Measurements from ENCODE around the gene BCL10.
"Not testable (repeated sequence)": the region's sequence is repeated elsewhere in the genome, so short reads cannot be mapped to it uniquely, and the experiment has no call there.

Gene BCL10

DNA sequence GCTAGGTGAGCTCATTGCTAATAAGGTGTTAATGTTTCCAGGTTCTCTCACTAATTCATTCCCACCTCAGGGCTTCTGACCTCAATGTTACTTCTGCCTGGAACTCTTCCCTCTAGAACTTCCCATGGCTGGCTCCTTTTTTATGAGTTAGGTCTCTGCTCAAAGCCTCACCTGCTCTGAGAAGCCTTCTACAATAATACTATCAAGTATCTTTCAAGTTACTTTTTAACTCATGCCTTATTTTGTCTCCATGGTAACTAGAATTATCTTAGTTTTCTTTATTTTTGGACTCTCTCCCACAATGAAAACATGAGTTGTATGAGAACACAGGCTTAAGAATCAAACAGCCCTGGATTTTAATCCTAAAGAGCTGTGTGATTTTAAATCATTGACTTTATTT lies 13.4 kb downstream of the BCL10 start:
- no peak for FAIRE-seq

DNA sequence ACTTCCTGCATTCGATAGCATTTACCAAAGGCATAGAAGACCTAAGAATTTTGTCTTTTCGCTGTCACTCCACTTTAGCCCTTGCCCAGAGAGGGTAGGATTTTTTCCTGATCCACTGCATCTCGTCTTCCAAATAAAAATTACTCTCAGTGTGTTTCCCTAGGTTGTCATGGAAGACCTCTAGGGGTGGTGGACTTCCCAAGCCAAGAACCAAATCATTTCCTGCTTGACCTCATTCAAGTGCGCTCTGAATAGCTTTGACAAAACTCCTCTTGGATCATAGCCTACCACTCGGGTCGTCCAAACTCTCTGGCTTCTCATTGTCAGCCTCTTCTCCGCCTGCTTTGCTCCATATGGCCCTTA lies 16.5 kb downstream of the BCL10 start:
- no peak for FAIRE-seq

DNA sequence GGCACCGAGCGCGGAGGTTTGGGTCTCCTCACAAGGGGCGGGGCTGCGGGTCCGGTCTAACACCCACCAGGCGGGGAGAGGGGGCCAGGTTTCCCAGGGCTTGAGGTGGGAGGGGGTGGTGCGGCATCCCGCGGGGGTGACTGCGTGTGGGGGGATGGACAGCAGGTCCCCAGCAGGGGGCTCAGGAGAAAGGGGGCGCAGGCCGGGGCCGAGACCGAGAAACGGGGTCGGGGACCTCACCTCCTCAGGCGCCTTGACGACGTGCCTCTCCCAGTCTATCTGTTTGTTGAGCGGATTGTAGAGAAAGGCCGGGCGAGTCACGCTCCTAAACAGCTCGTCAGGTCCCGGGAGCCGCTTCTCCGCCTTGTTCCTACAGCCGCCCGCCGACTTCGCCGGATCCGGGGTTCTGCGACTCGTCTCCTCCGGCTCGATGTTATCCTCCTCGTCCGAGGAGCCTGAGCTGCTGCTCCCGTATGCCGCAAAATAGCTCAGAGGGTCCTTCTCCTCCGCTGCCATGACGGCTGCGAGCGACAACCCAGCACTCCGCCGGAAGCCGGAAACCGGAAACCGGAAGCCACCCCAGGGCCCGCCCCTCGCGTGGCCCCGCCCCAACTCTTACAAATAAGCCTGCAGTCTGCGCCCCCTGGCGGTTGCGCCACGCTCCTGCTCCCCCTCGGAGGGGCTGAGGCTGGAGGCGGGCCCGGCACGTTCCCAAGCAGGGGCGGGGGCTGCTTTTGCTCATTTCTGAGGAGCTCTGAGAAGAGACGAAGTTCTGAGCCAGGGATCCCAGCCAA lies 17.1 kb downstream of the BCL10 start, which contains the start of gene C1orf52:
C1orf52 (minus strand) TSS at position 545 of the 794 bp plus-strand sequence; CDS start at position 516, 29 bp downstream.
- FAIRE-seq: no peak

DNA sequence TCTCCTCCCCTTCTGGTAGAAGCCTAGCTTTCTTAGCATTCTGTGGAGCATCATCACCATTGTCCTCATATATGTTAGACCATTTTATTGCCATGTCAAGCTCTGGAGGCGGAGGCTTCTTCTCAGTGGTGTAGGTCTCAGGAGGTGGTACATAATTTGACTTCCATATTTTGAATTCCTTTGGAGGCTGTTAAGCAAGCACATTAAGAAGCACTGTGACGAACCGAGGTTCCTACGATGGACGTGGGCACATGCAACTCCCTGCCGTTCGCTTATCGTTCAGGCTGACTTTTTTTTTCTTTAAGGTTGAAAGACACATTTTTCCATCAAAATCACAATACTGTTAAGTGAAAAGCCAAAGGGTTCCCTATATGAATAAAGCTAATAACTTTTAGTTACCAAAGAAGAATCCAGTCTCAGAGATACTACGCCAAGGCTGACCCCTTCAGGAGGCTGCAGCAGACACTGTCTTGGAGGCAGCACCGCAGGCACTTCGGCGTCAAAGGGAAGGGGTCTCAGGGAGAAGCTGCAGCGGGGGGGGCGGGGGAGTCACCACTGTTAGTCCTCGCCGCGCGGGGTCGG lies 17.8 kb downstream of the BCL10 start:
- no peak for FAIRE-seq

DNA sequence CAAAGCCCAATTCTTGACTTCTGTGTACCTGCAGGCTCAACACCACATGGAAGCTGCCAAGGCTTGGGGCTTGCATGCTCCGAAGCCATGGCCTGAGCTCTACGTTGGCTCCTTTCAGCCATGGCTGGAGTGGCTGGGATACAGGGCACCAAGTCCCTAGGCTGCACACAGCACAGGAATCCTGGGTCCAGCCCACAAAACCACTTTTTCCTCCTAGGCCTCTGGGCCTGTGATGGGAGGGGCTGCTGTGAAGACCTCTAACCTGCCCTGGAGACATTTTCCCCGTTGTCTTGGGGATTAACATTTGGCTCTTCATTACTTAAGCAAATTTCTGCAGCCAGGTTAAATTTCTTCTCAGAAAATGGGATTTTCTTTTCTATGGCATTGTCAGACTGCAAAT lies 27.4 kb downstream of the BCL10 start:
- not testable (repeated sequence) for FAIRE-seq

DNA sequence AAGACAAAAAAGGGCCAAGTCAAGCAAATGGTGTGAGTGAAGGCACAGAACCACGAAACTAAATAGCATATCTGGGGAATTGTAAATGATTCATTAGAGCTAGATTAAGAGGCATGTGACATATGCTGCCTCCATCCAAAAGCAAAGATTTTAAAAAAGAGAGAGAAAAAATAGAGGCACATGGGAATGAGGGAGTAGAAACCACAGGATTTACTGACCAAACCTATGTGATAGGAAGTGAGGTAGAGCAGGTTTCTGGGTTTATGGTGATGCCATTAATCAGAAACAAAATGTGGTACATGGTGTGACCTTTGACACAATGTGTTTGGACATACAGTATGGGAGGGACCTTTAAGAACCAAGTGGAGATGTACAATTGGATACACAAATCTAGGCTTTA lies 30.5 kb downstream of the BCL10 start:
- FAIRE-seq: no peak

DNA sequence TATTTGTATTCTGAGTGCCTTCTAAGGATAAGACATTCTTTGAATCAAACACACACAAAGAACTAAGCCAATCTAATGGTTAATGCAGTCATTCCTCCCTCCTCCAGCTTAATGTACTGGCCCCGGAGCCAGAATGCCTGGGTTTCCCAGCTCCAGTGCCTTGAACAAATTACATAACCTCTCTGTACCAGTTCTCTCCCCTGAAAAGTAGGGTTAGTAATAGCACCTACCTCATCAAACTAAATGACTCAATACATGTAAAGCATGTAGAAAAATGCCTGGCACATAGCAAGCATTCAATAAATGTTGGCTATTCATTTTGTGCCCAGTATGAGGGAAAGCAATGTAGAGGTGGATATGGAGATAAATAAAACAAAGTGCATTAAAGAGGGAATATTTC lies 31.0 kb downstream of the BCL10 start:
- FAIRE-seq: no peak

DNA sequence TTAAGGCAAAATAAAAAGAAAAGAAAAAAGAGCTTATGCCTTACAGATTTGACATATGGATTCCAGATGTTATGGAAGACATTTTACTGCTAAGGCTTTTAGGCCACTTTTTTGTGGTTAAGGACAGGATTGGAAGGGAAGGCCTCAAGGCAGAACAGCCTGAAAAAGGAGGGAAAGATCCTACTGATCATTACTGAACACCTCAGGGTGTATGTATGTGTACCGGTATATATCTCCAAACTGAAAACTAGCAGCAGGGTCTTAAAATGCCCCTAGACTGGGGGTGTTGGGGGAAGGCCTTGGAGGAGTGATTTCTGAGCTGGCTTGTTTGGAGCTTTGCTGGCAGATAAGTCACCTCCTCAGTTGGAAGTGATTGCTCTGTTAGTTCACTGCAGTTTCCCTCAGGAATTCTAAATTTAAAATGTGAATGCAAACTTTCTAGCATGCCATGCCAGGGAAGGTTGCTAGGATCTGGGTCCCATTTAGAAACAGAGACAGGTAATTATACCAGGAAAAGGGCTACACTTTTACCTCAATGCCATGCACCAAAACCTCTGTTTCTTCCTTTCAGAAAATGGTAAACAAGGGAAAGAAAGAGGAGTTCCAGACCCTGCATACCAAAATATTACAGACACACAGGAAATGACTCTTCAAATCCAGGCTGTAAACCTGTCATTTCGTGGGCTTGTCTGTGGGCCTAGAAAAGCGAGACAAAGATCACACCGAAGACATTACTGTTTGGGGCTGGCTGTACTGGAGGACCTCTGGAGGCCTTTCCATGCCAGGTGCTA lies 32.0 kb downstream of the BCL10 start:
- no peak for FAIRE-seq

DNA sequence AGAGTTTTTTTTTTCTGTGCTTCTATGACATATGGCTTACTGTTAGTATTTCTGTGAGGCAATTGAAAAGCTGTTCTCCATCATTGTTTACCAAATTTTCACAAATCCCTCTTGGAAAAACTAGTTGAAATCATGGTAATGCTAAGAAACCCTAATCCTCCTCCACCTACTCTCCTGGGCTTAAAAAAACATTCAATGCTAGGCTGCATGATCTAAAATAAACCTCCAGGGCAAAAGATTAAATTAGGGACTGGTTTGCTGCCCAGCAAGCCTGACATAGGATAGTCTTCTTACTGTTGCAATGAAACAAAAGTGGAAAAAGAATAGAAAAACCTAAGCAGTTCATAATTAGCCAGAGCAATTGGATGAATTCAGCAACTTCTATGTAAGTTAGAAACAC lies 33.1 kb downstream of the BCL10 start:
- no peak for FAIRE-seq

DNA sequence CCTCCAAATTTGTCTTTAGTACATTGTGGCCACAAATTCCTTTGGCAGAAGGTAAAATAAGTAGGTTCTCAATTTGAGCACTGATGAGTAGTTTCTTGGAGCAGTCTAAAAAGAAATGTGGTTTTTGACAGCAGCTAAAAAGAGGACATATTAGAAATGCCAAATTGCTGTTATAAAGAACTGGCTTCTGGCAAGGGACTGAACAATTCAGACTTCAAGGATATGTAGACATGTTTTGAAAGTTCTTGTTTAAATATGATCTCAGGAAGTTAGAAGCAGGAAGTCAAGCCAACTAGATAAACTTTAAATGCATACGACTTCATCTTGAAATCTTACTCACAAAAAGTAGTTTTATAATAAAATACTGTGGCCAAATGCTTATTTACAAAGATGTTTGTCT lies 35.8 kb downstream of the BCL10 start:
- FAIRE-seq: no peak

DNA sequence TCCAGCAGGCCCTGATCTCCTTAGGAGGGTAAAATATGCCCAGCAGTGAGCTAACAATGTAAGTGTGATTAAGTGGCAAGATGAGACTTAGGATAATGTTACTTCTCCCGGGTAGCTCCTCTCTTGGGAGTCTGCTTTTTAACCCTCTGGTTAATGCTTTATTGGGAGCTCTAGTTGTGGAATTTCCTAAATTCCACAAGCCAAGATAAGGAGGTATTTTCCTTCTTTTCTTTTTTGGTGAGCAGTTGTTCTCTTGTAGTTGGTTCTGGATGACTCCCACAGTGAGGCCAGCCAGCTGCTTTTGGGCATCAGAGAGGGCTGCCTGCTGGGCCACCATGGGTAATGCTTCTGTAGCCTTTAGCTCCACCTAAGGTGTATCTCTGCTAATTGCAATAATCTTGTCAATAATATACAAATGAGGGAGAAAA lies 36.2 kb downstream of the BCL10 start:
- FAIRE-seq: no peak

DNA sequence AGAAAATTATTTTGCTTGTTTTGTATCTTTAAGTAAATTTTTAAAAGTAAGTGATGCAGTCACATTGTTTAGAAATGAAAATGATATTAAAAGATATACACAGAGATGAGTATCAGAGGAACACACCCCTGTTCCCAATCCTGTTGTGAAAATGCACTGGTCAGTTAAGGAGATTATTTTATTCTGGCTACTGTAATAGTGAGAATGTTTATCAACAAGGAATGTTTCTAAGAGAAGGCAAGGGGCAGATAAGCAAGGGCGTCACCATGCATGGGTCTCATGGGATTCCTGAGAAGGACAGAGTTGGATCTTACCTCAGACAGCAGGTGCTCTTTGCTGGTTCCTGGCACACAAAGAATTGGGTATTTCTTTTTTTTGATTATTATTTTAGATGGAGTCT lies 38.8 kb downstream of the BCL10 start:
- FAIRE-seq: no peak

DNA sequence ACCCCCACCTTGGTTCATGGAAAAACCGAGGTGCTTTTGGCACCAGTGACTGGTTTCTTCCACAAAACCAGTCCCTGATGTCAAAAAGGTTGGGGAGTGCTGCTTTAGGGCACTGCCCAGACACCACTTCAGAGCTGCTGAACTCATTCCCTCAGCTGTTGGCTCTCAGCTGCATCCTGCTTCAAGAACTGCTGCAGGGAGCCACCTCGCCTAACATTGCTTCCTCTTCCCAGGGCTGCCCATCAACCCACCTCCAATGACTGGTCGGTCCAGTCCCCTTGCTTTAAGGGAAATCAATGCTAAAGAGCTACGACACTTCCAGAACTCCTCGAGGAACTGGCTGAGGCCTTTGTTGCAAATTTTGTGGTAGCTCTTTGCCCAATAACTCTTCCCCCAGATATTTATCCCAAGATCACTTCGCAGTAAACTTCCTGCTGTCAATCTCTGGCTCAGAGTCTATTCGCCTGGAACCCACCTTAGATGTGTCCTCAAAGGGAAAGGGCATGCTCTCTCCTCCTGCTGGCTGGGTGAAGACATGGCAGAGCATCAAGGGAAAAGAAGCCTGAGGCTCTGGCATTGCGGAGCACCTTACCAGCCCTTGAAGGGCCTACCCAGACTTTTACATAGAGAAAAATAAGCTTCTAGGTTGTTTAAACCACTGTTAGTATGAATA lies 46.0 kb downstream of the BCL10 start:
- no peak for FAIRE-seq

DNA sequence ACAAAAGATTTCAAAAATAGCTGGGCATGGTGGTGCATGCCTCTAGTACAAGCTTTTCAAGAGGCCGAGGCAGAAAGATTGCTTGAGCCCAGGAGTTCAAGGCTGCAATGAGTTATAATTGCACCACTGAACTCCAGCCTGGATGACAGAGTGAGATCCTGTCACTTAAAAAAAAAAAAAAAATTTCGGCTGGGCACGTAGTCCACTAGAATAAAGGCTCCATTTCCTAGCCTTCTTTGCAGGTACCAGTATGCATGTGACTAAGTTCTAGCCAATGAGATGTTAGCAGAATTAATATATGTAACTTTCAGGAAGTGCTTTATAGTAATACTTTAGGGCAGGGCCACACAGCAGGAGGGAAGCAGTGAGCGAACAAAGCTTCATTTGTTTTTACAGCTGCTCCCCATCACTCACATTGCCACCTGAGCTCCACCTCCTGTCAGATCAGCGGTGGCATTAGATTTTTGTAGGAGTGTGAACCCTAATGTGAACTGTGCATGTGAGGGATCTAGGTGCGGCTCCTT lies 46.8 kb downstream of the BCL10 start:
- FAIRE-seq: no peak

DNA sequence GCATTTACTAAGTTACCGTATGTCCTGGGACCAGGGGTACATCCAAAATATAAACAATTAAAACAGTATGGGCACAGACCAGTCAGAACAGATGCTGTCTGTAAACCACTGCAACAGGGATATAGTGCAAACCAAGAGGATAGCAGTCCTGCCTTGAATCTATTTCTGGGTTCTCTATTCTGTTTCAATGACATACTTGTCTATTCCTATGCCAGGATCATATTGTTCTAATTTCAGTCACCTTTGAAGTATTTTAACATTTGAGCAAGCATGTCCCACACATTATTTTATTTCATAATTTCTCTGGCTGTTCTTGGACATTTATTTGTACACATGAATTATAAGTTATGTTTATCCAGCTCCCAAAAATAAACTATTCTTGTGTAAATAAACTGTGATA lies 47.5 kb downstream of the BCL10 start:
- FAIRE-seq: no peak

DNA sequence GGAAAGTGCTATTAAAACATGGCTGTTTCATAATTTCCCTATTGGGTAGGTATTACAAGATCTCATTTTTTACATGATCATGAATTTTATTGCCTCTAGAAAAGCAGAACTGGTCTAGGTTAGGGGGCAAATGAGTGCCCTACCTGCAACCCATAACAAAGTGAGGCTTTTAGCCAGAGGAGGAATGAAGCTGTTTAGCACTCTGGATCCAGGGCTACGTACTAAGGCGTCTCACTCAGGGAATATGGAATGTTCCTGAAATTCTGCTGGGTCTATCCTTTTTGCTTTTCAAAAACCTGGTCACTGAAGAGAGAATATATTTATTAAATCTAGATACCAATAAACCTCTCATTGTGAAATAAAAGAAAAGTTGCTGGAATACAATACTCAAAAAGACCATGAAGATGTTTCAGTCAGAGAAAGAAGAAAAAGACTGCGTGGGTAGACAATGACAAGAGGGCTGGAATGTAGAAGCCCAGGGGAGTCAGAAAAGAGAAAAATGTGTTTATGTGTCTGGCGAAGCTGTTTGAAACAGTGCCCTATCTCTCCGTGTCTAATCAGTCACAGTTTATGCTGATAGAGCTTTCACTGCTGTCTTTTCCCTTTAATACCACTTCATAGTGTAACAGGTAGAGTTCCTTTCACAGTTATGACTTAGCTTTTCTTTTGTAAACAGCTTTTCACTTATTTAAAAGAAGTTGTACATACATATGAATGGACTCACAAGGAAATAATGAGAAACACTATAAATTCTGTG lies 50.6 kb downstream of the BCL10 start:
- no peak for FAIRE-seq

DNA sequence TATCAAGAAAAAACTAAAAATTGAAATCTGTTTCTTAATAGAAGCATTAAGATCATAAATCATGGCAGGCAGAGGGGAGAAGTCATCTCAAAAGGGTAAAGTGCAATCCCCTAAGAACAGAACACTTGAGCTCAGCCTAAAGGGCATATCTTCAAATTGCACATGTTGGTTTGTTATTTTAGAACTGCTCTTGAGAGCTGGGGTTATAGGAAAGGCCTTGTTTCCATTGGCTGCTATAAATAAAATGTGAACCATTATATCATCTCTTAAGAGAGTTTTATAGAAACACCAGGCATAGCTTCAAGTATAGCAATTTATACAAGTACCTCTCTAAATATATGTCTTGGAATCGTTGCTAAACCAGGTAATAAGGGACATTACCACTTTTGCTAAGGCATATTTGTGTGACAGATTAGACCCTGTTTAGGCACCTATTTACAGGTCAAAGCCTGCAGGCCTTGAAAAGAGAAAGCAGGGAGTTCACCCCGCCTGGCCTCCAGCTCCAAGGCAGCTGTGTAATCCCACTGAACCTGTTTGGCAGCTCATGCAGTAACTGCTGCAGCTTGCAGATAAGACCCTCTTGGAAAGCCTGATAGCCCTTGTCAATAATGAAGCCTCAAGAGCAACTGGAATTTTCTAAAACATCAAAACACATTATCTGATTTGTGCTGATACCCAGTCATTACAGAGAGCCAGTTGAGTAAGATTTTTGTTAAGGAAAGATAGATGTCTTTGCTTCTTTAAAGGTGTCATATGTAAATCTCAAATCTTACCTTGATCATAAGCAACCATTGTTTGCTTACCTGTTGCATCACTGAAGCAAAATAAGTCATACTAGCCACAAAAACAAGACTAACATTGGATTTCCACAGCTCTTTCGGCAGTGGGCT lies 51.5 kb downstream of the BCL10 start:
- FAIRE-seq: no peak

DNA sequence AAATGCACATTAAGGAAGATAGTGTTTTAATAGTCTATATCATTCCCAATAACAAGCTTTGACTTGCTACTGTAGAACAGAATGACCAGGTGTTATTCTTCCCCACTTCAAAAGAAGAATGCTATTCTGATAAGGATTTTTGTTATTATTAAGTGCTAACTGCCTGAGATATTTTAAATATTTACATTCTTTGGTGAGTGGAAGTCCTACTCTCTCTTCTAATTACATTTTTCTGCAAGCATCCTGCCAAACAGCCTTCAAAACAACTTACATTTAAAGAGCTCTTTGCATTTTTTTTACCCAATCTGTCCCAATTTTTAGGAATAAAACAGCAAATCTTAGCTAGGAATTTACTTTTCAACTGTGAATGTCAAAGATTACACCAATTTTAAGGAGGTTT lies 52.1 kb downstream of the BCL10 start:
- no peak for FAIRE-seq

DNA sequence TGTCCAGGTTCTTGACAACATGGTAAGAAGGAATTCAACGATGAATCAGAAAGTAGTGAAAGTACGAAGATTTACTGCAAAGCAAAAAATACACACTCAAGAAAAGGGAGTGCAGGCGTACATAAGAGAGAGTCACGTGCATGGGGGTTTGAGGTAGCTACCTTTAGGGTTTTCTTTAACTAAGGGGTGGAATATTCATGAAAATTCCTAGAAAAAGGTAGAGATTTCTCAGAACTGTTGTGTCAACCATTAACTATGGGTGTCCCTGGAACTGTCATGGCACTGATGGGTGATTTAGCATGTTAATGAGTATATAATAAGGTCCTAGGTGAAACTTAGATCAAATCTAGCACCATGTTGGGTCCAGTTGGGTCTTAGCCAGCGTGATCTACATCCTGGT lies 53.1 kb downstream of the BCL10 start:
- FAIRE-seq: no peak

DNA sequence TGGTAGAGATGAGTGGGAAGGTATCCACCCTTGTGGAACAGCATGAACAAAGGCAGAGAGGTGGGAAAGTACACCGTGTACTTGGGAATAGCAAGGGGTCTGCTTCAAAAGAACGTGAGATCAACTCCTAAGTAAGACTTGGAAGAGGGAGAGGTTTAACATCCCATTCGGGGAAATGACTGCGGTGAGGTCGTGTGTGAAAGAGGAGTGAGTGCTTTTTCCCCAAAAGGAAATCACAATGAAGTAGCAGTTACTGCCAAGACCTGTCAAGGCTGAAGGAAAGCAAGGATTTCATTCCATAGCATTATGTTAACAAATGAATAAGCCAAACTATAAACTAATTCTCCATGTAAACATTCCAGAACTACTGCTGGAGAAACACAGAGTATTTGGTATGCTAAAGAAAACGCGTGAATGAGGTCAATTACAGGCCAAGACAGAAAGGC lies 55.7 kb downstream of the BCL10 start:
- no peak for FAIRE-seq
